ENCODE measurements around the gene EPHA8. TPM values are rescaled to one million over a fixed set of nuclear protein-coding genes. Genes with fewer than 3 reads are reported as not detected.

EPHA8 gene
- total RNA-seq, 1 experiment from 2014 or later = not detected

DNA sequence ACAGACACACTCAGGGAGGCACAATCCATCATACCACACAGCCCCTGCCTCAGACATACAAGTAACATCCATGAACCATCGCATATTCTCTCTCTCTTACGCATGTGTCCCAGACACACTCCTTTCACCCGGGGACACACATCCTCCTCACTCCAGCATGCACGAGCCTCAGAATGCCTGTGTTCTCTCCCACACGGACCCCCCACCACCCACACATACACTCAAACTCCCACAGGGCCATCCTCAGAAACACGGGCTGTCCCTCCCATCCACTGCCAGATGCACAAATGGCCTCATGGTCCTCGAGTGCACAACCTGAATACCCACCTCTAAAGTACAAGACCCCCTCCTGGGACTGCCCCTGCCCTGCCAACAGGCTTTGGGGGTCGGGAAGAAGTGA is 78.0 kb downstream of the EPHA8 start:
- H2AFZ ChIP-seq = no peak overlapping the region
- POLR2A ChIA-PET (ENCODE audit: unreplicated experiment) = no interaction called here
- H3K79me2 ChIP-seq (ENCODE audit: low read depth) = no peaks in the 10 kb centered on the region
- intact Hi-C loops (cut with micrococcal nuclease; ENCODE audit: unreplicated experiment) = loop anchor here (5.0 to 10.0 kb wide), 3 partner anchors 99 to 1406 kb away; no protein-coding TSS in a partner anchor
- CTCF ChIA-PET = interaction anchor here (1.7 kb wide), 1 partner anchor 221 kb away, joined by 5 read pairs; no protein-coding TSS in a partner anchor
- H3K27me3 ChIP-seq (ENCODE audit: insufficient read depth, low read depth) = peaks cover 7% of the 10 kb centered on the region; the same call in 1 of the 2 replicates
- no peaks in the 10 kb centered on the region for H3K36me3 ChIP-seq (ENCODE audit: low read depth)
- BruUV-seq (replicated peaks) = no TSS peak
- no peak overlapping the region for H3K4me3 ChIP-seq
- H3K4me1 ChIP-seq (replicated peaks; ENCODE audit: insufficient read depth) = peaks cover 6% of the 10 kb centered on the region
- no peaks in the 10 kb centered on the region for H3K9me2 ChIP-seq (ENCODE audit: insufficient read depth)
- no peak overlapping the region for H3K27ac ChIP-seq
- H3K9me3 ChIP-seq (ENCODE audit: insufficient read depth, low read depth) = no peaks in the 10 kb centered on the region
- no peak overlapping the region for H3K4me2 ChIP-seq
- no peaks in the 10 kb centered on the region for H3F3A ChIP-seq (ENCODE audit: insufficient read depth, low read depth)
- DNase-seq = no peak
- TF ChIP-seq EZH2 (IDR thresholded peaks at IDR 0.05; ENCODE audit: low read depth) = no peak
- TF ChIP-seq, protein P1, sequence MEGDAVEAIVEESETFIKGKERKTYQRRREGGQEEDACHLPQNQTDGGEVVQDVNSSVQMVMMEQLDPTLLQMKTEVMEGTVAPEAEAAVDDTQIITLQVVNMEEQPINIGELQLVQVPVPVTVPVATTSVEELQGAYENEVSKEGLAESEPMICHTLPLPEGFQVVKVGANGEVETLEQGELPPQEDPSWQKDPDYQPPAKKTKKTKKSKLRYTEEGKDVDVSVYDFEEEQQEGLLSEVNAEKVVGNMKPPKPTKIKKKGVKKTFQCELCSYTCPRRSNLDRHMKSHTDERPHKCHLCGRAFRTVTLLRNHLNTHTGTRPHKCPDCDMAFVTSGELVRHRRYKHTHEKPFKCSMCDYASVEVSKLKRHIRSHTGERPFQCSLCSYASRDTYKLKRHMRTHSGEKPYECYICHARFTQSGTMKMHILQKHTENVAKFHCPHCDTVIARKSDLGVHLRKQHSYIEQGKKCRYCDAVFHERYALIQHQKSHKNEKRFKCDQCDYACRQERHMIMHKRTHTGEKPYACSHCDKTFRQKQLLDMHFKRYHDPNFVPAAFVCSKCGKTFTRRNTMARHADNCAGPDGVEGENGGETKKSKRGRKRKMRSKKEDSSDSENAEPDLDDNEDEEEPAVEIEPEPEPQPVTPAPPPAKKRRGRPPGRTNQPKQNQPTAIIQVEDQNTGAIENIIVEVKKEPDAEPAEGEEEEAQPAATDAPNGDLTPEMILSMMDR (conservative IDR thresholded peaks at IDR 0.05) = no peak
- H4K20me1 ChIP-seq (ENCODE audit: insufficient read depth) = no peaks in the 10 kb centered on the region

DNA sequence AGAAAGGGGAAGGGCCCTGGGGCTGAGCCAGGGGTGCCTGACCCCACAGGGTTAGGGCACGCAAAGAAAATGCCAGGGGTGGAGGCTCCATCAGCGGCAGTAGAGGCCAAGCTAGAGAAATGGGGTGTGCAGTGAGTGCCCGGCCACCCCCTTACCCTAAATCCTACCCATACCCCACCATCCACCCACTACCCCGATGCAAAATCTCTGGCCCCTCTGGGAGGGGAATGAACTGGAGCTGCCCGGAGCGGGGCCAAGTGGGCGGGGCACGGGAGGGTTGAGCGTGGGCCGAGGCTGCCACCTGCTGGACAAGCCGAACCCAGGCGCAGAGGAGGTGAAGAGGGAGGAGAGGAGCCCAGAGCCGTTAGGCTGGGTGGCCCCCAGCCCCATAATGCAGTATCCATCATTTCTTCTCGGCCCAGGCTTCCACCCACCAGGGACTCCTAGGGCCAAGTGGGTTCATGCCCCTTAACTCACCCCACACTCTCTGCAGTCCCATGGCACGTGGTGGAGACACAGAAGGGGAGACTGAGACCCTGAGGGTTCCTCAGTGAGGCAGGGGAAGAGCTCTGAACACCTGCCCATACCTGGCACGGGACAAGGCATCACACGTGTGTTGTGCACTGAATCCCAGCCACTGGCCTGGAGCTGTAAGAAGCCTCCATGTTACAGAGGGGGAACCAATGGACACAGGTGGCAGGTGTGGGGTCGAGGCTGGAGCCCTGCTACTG is 78.8 kb downstream of the EPHA8 start:
- ChIA-PET CTCF (interaction anchor here (0.5 to 1.7 kb wide), 3 partner anchors 128 to 812 kb away, joined by 3 to 11 read pairs (median 5); no protein-coding TSS in a partner anchor), POLR2A (ENCODE audit: unreplicated experiment) (no interaction called here)
- no peak for TF ChIP-seq EZH2 (IDR thresholded peaks at IDR 0.05; ENCODE audit: low read depth)
- TF ChIP-seq, protein P1 (conservative IDR thresholded peaks at IDR 0.05) = peak; percentile 85
- no peak overlapping the region for H3K4me3 ChIP-seq
- no peaks in the 10 kb centered on the region for H3K36me3 ChIP-seq (ENCODE audit: low read depth)
- no peak overlapping the region for H3K4me2 ChIP-seq
- 0 out of 2 replicates have a peak, but pooled peaks cover under 1% of the 10 kb centered on the region for H3K27me3 ChIP-seq (ENCODE audit: insufficient read depth, low read depth)
- H3K9me3 ChIP-seq (ENCODE audit: insufficient read depth, low read depth) = no peaks in the 10 kb centered on the region
- H3K27ac ChIP-seq = no peak overlapping the region
- no peaks in the 10 kb centered on the region for H3K9me2 ChIP-seq (ENCODE audit: insufficient read depth)
- peak in 1 of 2 experiments; percentile 73 for DNase-seq
- no peak overlapping the region for H2AFZ ChIP-seq
- H3F3A ChIP-seq (ENCODE audit: insufficient read depth, low read depth) = no peaks in the 10 kb centered on the region
- no peaks in the 10 kb centered on the region for H4K20me1 ChIP-seq (ENCODE audit: insufficient read depth)
- H3K4me1 ChIP-seq (replicated peaks; ENCODE audit: insufficient read depth) = peaks cover 13% of the 10 kb centered on the region
- no peaks in the 10 kb centered on the region for H3K79me2 ChIP-seq (ENCODE audit: low read depth)
- BruUV-seq (replicated peaks) = no TSS peak
- intact Hi-C loops (cut with micrococcal nuclease; ENCODE audit: unreplicated experiment) = loop anchor here (1.0 to 10.0 kb wide), 4 partner anchors 100 to 1407 kb away; no protein-coding TSS in a partner anchor

DNA sequence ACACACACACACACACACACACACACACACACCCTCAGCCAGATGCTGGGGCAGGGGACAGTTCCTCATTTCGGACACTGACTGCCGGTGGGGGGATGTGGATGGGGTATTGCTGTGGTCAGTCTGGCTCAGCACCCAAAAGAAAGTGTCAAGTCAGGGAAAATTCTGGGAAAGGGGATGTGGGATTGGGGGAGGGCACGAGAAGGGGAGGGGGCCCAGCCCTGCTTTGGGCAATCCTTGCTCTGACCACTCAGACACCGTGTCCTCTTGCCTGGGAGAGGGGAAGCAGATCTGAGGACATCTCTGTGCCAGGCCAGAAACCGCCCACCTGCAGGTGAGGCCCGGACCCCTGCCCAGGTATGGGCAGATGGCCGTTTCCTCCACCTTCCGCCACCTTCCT is 80.1 kb downstream of the EPHA8 start, which contains the start of gene C1QC:
Gene C1QC, plus strand, starts transcription at position 253 of the 400 bp plus-strand sequence. CDS start 391 bp downstream, outside the sequence.
- Histone ChIP-seq H3K79me2 (ENCODE audit: low read depth) (no peaks in the 10 kb centered on the region), H3K9me2 (ENCODE audit: insufficient read depth) (no peaks in the 10 kb centered on the region), H3K27me3 (ENCODE audit: insufficient read depth, low read depth) (no peaks in the 10 kb centered on the region), H3K9me3 (ENCODE audit: insufficient read depth, low read depth) (no peaks in the 10 kb centered on the region), H2AFZ (no peak within 1 kb of the TSS), H3K4me2 (no peak within 1 kb of the TSS), H4K20me1 (ENCODE audit: insufficient read depth) (no peaks in the 10 kb centered on the region), H3F3A (ENCODE audit: insufficient read depth, low read depth) (no peaks in the 10 kb centered on the region), H3K4me1 (replicated peaks; ENCODE audit: insufficient read depth) (peaks cover 13% of the 10 kb centered on the region), H3K4me3 (no peak within 1 kb of the TSS), H3K27ac (no peak within 1 kb of the TSS), H3K36me3 (ENCODE audit: low read depth) (no peaks in the 10 kb centered on the region)
- POLR2A ChIA-PET (ENCODE audit: unreplicated experiment) = no interaction called here
- CTCF ChIA-PET = no interaction called here
- intact Hi-C loops (cut with micrococcal nuclease; ENCODE audit: unreplicated experiment) = loop anchor here (5.0 to 10.0 kb wide), 3 partner anchors 101 to 1409 kb away; no protein-coding TSS in a partner anchor
- TF ChIP-seq EZH2 (IDR thresholded peaks at IDR 0.05; ENCODE audit: low read depth) = no peak
- DNase-seq = no peak
- no TSS peak for BruUV-seq (replicated peaks)
